GM19193 (cell line): ENCODE results near the gene CHRNA7.

Source experiments
- POLR2A ChIP-seq: IDR thresholded peaks from 4 replicates; pipeline ENCODE4 v1.6.1; 2011; ENCODE audit not compliant: insufficient read depth, insufficient read length; ENCODE audit errors: extremely low read depth

The CHRNA7 gene

DNA sequence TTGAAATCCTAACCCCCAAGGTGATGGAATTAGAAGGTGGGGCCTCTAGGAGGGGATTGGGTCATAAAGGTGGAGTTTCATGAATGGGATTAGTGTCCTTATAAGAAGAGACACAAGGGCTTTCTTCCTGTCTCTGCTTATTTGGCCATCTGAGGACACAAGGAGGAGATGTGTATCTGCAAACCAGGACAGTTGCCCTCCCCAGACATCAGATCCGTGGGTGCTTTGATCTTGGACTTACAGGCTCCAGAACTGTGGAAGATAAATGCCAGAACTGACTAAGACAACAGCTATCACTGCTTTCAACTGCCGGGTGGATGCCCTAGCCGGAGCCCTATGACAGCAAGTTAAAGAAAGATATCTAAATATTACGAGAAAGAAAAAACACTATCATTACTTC is 94.4 kb downstream of the CHRNA7 start:
- no peak for TF ChIP-seq POLR2A

DNA sequence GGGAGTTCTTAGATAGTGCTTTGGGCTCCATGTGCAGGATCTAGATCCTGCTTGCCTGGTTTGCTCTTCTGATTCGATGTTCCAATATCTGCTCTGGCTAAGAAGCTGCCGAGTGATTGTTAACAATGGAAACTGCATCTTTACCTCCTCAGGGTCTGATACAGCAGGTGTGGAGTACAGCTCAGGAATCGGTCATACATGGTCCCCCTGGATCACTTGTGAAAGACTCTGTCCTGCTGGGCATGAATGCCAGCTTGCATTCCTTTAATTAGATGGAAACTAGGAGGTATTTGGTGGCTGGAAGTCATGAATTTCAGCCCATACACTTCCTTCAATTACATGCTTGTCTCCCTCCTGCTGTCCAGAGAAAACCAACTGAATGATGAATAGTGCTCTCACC is 95.3 kb downstream of the CHRNA7 start:
- TF ChIP-seq POLR2A = no peak

DNA sequence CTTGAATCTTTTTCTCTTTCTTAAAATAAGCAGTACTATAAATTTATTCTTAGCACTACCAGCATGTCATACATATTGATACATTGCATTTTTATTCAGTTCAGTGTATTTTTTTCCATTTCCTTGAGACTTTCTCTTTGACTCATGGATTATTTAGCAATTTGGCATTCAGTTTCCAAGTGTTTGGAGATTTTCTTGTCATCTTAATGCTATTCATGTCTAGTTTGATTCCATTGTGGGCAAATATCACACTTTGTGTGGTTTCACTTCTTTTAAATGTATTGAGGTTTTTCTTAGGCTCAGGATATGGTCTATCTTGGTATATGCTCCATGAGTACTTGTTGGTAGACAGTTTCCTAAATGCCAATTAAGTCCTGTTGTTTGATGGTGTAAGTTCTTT is 99.5 kb downstream of the CHRNA7 start:
- TF ChIP-seq POLR2A = no peak

DNA sequence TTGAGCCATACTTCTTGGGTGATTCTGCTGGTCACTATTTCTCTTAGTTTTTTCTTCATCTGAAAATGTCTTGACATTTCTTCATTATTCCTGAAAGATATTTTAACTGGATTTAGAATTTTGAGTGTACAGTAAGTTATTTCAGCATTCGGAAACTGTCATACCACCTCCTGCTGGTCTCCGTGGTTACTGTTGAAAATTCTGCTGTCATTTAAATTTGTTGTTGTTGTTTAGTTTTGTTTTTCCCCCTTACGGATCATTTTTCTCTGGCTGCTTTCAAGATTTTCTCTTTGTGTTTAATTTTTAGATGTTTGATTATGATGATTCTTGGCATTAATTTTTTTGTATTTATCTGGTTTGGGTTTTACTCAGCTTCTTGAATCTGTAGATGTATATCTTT is 100.5 kb downstream of the CHRNA7 start:
- TF ChIP-seq POLR2A = no peak

DNA sequence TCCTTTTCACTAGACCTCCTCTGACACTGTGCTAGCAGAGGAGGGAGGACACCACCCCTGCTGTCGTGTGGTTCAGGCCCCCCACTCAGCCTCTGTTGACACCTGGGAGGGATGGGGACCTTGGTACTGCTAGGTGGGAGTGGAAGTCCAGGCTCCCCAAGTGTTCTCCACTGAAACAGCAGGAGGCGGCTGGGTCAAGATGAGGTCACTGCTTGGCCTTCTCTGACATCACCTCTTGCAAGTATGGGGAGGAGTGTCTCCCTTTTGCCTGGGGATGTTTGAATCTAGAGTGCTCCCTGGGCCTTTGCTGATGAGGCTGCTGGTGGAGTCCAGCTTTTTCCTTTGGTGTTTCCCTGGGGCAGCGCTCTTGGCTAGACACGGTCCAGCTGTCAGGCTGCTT is 101.5 kb downstream of the CHRNA7 start:
- TF ChIP-seq POLR2A = no peak

DNA sequence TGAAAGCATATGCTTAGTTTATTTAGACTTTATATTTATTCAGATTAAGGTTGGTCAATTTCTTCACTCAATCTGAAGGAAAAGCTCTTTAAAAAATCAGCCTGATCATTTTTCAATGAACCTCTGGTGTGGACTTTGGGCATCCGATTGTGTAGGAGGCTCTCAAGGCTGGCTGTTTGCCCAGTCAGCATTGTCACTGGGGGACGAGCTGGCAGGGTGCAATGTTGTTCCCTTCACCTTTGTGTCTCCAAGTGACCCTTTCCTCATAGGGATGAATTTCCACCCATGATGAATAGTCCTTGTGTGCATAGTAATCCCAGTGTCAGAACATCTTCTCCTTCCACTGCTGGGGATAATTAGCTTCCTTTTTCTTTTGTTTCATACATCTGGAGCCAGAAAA is 102.5 kb downstream of the CHRNA7 start:
- no peak for TF ChIP-seq POLR2A

DNA sequence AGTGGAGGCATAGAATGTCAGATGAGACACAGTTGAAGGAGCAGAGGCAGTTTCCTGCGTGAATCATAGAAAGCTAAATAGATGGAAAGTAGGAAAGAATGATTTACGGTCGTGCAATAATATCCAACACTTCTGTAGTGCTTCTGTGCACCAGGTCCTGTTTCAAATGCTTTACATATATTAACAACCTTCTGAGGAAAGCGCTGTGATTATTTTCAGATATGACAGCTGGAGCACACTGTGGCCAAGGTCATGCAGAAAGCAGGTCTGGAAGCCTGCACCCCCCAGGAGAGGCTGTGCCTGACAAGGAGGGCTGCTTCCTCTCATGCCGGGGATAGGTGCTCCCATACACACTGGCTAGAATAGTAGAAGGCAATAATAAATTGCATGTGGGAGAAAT is 104.5 kb downstream of the CHRNA7 start:
- TF ChIP-seq POLR2A = no peak

DNA sequence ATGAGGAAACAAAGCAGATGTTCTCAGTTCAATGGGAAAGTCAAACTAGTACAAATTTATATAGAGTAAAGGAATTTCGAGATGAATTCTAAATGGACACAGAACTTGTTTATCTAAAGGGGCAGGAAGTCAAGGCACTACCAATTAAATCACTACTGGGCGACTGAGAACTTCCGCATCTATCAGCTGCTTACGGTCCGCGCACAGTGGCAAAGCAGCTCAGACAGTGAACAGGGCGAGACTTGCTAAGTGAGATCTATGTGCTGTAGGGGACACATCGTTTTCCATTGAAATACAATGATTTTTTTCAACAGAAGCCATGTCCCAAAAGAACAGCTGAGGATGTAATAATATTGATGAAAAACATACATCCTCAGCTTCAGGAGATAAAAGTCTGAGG is 105.0 kb downstream of the CHRNA7 start:
- TF ChIP-seq POLR2A = no peak

DNA sequence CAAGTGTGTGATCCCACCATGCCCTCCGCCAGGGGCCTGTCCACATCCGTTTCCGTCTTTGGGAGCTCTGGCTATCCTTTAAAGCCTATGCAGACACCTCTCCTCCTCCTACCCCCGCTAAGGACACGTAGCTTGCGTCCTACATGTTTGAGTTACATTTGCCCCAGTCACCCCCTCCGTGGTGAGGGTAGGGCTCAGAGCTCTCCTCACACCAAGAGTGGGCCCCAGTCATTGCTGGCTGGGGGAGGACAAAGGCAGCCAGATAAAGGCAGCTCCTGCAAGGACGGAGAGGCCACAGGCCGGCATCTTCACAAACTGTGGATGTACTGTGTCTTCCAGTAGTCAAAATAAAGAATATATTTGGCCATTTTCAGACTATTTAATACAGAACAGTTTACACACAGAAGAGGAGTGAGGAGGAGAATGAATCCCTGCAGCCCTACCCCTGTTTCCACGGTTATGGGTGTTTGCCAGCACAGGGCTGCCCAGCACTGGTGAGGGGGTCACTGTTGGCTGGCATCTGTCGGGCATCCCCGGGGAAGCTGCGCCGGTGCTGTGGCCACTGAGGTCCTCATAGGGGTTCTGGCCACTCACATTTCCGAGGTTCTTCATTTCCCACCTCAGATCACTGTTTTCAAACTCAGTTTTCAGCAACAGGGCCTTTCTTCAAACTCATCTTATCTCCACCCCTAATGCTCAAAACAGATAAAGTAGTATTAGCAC is 118.7 kb downstream of the CHRNA7 start:
- TF ChIP-seq POLR2A = no peak

DNA sequence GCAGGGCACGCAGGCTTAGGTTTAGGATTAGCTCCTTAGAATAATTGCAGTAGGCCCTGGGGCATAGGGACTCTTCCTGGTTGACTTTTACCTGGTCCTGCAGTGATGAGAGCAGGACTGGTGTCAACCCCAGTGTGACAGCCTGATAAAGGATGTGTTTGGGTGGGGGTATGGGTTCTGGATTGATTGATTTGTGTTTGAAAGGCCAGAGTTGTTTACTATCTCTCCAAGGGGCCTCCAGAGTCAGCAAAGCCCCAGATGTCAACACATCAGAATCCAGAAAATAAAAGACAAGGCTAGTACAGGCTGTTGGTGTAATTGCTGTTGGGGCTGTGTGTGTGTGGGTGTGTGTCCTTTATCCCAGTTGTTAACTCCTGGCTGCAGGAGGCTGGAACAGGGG is 122.3 kb downstream of the CHRNA7 start:
- no peak for TF ChIP-seq POLR2A

DNA sequence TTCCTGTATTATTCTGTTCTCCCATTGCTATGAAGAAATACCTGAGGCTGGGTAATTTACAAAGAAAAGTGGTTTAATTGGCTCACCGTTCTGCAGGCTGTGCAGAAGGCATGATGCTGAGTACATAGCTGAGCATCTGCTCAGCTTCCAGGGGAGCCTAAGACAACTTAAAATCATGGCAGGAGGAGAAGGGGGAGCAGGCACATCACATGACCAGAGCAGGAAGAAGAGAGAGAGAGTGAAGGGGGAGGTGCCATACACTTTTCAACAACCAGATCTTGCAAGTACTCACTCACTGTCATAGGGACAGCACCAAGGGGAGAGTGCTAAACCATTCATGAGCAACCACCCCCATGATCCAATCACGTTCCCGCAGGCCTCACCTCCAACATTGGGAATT is 188.4 kb downstream of the CHRNA7 start:
- no peak for TF ChIP-seq POLR2A
